Gastroesophageal sphincter (tissue), 3 donors: ENCODE results near the gene MB21D2.

Source experiments
- POLR2A ChIP-seq, 2 donors: fragments of 450-650 bp; IDR thresholded peaks; one replicate each; pipeline ENCODE4 v1.6.1; 2017; ENCODE audit warnings: antibody characterized with exemption in 2 of 2, mild to moderate bottlenecking in 2 of 2, moderate library complexity in 1 of 2
- POLR2AphosphoS5 ChIP-seq: sonication (generic); formaldehyde crosslinking; IDR thresholded peaks from one replicate; pipeline ENCODE4 v1.6.1; 2017; ENCODE audit warnings: antibody characterized with exemption
- TF ChIP-seq, protein P1 (sequence below), 4 experiments: fragments of 200-600 bp in 2 of 4; fragments of 450-650 bp in 2 of 4; sonication (generic) in 1 of 4; IDR thresholded peaks; one replicate each; pipeline ENCODE4 v1.5.1; 2017 to 2019; ENCODE audit warnings: antibody characterized with exemption in 4 of 4, mild to moderate bottlenecking in 2 of 4, moderate library complexity in 2 of 4

DNA sequence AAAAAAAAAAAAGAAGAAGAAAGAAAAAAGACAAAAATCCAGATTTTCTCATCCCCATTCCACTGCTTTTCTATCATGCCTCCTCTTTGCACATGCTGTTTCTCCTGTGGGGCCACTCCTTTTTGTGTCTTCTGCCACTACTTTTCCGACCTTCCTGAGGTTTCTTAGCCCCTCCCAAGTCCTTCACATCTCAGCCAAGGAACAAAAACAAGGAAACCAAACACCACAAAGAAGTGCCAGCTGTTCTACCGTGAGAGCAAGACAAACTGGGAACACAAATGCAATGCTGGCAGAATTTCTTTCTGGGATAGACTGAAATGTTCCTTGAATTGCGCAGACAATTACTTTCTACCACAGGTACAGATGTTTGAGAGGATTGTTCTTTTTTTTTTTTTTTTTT lies 83.2 kb downstream of the MB21D2 start:
- TF ChIP-seq, protein P1, sequence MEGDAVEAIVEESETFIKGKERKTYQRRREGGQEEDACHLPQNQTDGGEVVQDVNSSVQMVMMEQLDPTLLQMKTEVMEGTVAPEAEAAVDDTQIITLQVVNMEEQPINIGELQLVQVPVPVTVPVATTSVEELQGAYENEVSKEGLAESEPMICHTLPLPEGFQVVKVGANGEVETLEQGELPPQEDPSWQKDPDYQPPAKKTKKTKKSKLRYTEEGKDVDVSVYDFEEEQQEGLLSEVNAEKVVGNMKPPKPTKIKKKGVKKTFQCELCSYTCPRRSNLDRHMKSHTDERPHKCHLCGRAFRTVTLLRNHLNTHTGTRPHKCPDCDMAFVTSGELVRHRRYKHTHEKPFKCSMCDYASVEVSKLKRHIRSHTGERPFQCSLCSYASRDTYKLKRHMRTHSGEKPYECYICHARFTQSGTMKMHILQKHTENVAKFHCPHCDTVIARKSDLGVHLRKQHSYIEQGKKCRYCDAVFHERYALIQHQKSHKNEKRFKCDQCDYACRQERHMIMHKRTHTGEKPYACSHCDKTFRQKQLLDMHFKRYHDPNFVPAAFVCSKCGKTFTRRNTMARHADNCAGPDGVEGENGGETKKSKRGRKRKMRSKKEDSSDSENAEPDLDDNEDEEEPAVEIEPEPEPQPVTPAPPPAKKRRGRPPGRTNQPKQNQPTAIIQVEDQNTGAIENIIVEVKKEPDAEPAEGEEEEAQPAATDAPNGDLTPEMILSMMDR (IDR thresholded peaks at IDR 0.05), result no peak
- TF ChIP-seq POLR2AphosphoS5 (no peak), POLR2A (IDR thresholded peaks at IDR 0.05) (no peak)
